GM23338 (cell line): ENCODE measurements around the gene ZNF22. TPM values are rescaled to one million over a fixed set of nuclear protein-coding genes. Genes with fewer than 3 reads are reported as not detected.

ENCODE experiments used
- ATAC-seq: fragments of 200-7000 bp; cut with Tn5 transposase; 3 replicates; pipeline ENCODE4 v1.9.1; 2020
- DNase-seq: peaks from one replicate; pipeline ENCODE4 v3.0.0-alpha.2; 2015; ENCODE audit warnings: low spot score
- H2AFZ ChIP-seq: fragments of 200-600 bp; sonication (generic); 2 replicates; pipeline ENCODE4 v1.8.0; 2016; ENCODE audit warnings: antibody characterized with exemption, mild to moderate bottlenecking, moderate library complexity
- H3F3A ChIP-seq: fragments of 200-600 bp; sonication (generic); replicated peaks from 2 replicates; pipeline ENCODE4 v1.8.0; 2017; ENCODE audit warnings: antibody characterized with exemption, mixed run types, low read depth
- H3K27ac ChIP-seq: fragments of 200-600 bp; sonication (generic); 2 replicates; pipeline ENCODE4 v1.6.1; 2016; ENCODE audit warnings: low read depth
- H3K27me3 ChIP-seq: fragments of 200-600 bp; sonication (generic); 2 replicates; pipeline ENCODE4 v1.8.0; 2016; ENCODE audit warnings: mild to moderate bottlenecking, mixed run types, moderate library complexity; ENCODE audit not compliant: insufficient read depth
- H3K36me3 ChIP-seq: fragments of 200-600 bp; sonication (generic); 2 replicates; pipeline ENCODE4 v1.8.0; 2016; ENCODE audit warnings: mild to moderate bottlenecking; ENCODE audit not compliant: insufficient read depth
- H3K4me1 ChIP-seq: fragments of 200-600 bp; sonication (generic); 2 replicates; pipeline ENCODE4 v1.8.0; 2016; ENCODE audit warnings: mild to moderate bottlenecking, moderate library complexity; ENCODE audit not compliant: insufficient read depth
- H3K4me2 ChIP-seq: fragments of 200-600 bp; sonication (generic); 2 replicates; pipeline ENCODE4 v1.7.1; 2017; ENCODE audit warnings: mixed run types
- H3K4me3 ChIP-seq: fragments of 200-600 bp; sonication (generic); 2 replicates; pipeline ENCODE4 v1.6.1; 2016; ENCODE audit warnings: mixed run types
- H3K79me2 ChIP-seq: fragments of 200-600 bp; sonication (generic); replicated peaks from 2 replicates; pipeline ENCODE4 v1.8.0; 2017; ENCODE audit warnings: mild to moderate bottlenecking; ENCODE audit not compliant: insufficient read depth
- H3K9me2 ChIP-seq: fragments of 200-600 bp; sonication (generic); 2 replicates; pipeline ENCODE4 v1.8.0; 2017; ENCODE audit not compliant: insufficient read depth
- H4K20me1 ChIP-seq: fragments of 200-600 bp; sonication (generic); replicated peaks from 2 replicates; pipeline ENCODE4 v1.8.0; 2017; ENCODE audit warnings: mild to moderate bottlenecking; ENCODE audit not compliant: insufficient read depth
- H3K27ac Mint-ChIP-seq: 2 replicates; pipeline ENCODE4 v1.8.0; 2020; ENCODE audit warnings: inconsistent platforms, mild to moderate bottlenecking, moderate library complexity, mixed read lengths
- H3K27me3 Mint-ChIP-seq: 3 replicates; pipeline ENCODE4 v1.8.0; 2022; ENCODE audit warnings: low read depth, mild to moderate bottlenecking, moderate library complexity, mixed read lengths, inconsistent platforms; ENCODE audit not compliant: insufficient read depth, poor library complexity
- H3K36me3 Mint-ChIP-seq: 3 replicates; pipeline ENCODE4 v1.8.0; 2021; ENCODE audit warnings: low read depth, mild to moderate bottlenecking, inconsistent platforms, moderate library complexity, mixed read lengths
- H3K4me1 Mint-ChIP-seq: 3 replicates; pipeline ENCODE4 v1.8.0; 2020; ENCODE audit warnings: mild to moderate bottlenecking, inconsistent platforms, mixed read lengths
- H3K4me3 Mint-ChIP-seq: 3 replicates; pipeline ENCODE4 v1.8.0; 2021; ENCODE audit warnings: moderate library complexity, mild to moderate bottlenecking, inconsistent platforms, mixed read lengths
- H3K9me3 Mint-ChIP-seq: 3 replicates; pipeline ENCODE4 v1.8.0; 2020; ENCODE audit warnings: moderate library complexity, mild to moderate bottlenecking, inconsistent platforms, mixed read lengths
- CREB1 ChIP-seq: fragments of 250-450 bp; sonication (Bioruptor Pico); IDR thresholded peaks from 2 replicates; pipeline ENCODE4 v1.5.0; 2020; ENCODE audit warnings: low read depth, mild to moderate bottlenecking, moderate library complexity
- CTCF ChIP-seq, 2 experiments: fragments of 200-600 bp in 1 of 2; sonication (generic) in 1 of 2; conservative IDR thresholded peaks; 2 replicates each; pipeline versions ENCODE4 v1.5.1 to v1.6.1; 2016 to 2017; ENCODE audit warnings: antibody characterized with exemption in 2 of 2, low read depth in 2 of 2, mild to moderate bottlenecking in 2 of 2, moderate library complexity in 1 of 2
- EZH2 ChIP-seq: fragments of 200-600 bp; sonication (generic); IDR thresholded peaks from one replicate; pipeline ENCODE4 v1.8.0; 2017; ENCODE audit warnings: antibody characterized with exemption, mild to moderate bottlenecking, low read depth; ENCODE audit not compliant: unreplicated experiment
- EZH2phosphoT487 ChIP-seq: fragments of 200-600 bp; sonication (generic); IDR thresholded peaks from one replicate; pipeline ENCODE4 v1.8.1; 2018; ENCODE audit warnings: antibody characterized with exemption; ENCODE audit not compliant: unreplicated experiment
- JUNB ChIP-seq: IDR thresholded peaks from one replicate; pipeline ENCODE4 v1.6.1; 2016; ENCODE audit warnings: antibody characterized with exemption; ENCODE audit not compliant: unreplicated experiment
- REST ChIP-seq: IDR thresholded peaks from one replicate; pipeline ENCODE4 v1.6.1; 2018; ENCODE audit warnings: antibody characterized with exemption; ENCODE audit not compliant: unreplicated experiment
- ZNF114 ChIP-seq: fragments of 250-450 bp; sonication (Bioruptor Pico); IDR thresholded peaks from 2 replicates; pipeline ENCODE4 v1.5.0; 2020; ENCODE audit warnings: mild to moderate bottlenecking, moderate library complexity
- ZNF331 ChIP-seq: fragments of 250-450 bp; sonication (Bioruptor Pico); IDR thresholded peaks from 2 replicates; pipeline ENCODE4 v1.5.0; 2020; ENCODE audit warnings: low read depth, mild to moderate bottlenecking, moderate library complexity
- polyA plus RNA-seq: library from polyadenylated mRNA; unstranded; fragments of >200 nt; fragmentation: Nextera tagmentation; extraction: Ambion mirVana; gene quantifications from 2 replicates; pipeline ENCODE4 v1.2.1, GENCODE V29; 2016
- total RNA-seq: library from RNA; depleted of rRNA; stranded (reverse); fragments of >200 nt; shearing (Covaris generic); gene quantifications from 2 replicates; pipeline ENCODE4 v1.2.3, GENCODE V29; 2014
- TF ChIP-seq, protein P1 (sequence below): IDR thresholded peaks from 2 replicates; pipeline ENCODE4 v1.6.1; 2016; ENCODE audit warnings: antibody characterized with exemption

The ZNF22 gene
- total and polyA plus RNA-seq, 2 experiments from 2014 or later: 40.5 to 81.8 TPM

DNA sequence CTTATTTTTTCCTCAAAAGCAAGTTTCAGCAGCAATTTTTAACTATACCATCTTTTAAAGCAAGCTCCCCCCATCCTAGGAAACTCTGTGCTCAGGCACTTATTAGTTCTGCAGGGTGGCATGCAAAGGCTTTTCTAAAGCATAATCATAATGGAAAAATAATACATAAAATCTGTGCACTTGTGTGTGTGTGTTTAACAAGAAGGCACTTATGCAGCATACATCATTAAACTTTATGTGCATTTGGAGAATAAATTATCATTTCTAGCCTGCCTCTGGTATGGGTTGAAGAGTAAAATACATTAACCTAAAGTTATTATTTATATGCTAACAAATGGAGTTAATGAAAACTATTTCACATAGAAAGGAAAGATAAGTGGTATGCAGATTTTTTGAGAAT is 46.7 kb upstream of the ZNF22 start (continued):
- no peak for TF ChIP-seq ZNF331
- TF ChIP-seq JUNB: no peak
- no peak for TF ChIP-seq REST
- TF ChIP-seq, protein P1, sequence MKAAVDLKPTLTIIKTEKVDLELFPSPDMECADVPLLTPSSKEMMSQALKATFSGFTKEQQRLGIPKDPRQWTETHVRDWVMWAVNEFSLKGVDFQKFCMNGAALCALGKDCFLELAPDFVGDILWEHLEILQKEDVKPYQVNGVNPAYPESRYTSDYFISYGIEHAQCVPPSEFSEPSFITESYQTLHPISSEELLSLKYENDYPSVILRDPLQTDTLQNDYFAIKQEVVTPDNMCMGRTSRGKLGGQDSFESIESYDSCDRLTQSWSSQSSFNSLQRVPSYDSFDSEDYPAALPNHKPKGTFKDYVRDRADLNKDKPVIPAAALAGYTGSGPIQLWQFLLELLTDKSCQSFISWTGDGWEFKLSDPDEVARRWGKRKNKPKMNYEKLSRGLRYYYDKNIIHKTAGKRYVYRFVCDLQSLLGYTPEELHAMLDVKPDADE: no peak
- TF ChIP-seq EZH2phosphoT487: no peak
- no peak for TF ChIP-seq CTCF (conservative IDR thresholded peaks at IDR 0.05; ENCODE audit: low read depth in 2 of 2)
- no peak for TF ChIP-seq ZNF114

DNA sequence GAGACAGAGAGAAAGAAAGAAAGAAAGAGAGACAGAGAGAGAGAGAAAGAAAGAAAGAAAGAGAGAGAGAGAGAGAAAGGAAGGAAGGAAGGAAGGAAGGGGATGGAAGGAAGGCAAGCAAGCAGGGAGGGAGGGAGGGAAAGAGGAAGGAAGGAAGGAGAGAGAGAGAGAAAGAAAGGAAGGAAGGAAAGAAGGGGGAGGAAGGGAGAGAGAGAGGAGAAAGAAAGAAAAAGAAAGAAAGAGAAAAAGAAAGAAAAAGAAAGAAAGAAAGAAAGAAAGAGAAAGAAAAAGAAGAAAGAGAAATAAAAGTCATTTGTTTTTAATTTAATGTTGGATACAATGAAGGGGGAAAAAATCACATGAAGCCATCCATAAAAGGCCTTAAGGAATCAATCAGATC is 45.8 kb upstream of the ZNF22 start:
- Mint-ChIP-seq H3K36me3 (peaks cover 11% of the 10 kb centered on the region; the same call in 2 of the 3 replicates), H3K4me1 (peaks cover 26% of the 10 kb centered on the region), H3K9me3 (no peaks in the 10 kb centered on the region; the same call in 2 of the 3 replicates), H3K27me3 (peaks cover 4% of the 10 kb centered on the region), H3K27ac (no peak overlapping the region), H3K4me3 (no peak overlapping the region)
- Histone ChIP-seq H3K79me2 (no peaks in the 10 kb centered on the region), H2AFZ (no peak overlapping the region), H3K27ac (no peak overlapping the region), H3K4me3 (no peak overlapping the region), H3K9me2 (no peaks in the 10 kb centered on the region), H3K4me2 (no peak overlapping the region), H3F3A (no peaks in the 10 kb centered on the region), H3K36me3 (no peaks in the 10 kb centered on the region), H3K4me1 (peaks cover 21% of the 10 kb centered on the region), H3K27me3 (no peaks in the 10 kb centered on the region), H4K20me1 (no peaks in the 10 kb centered on the region)
- ATAC-seq: no peak
- TF ChIP-seq, protein P1: no peak
- TF ChIP-seq EZH2: no peak
- TF ChIP-seq CREB1 (CRISPR knock-in tag): no peak
- no peak for TF ChIP-seq EZH2phosphoT487
- no peak for TF ChIP-seq REST
- TF ChIP-seq ZNF331: no peak
- no peak for TF ChIP-seq JUNB
- no peak for DNase-seq
